ENCODE results near the gene MAPK12.
A peak's percentile ranks its signal among the peaks of the same experiment; 100 is the strongest.

The MAPK12 gene

GRCh38 chr22:50267591-50268390 is 6.3 kb upstream of the MAPK12 start:
- DNase-seq (ENCODE audit: low spot score), result peak; percentile 51

DNA sequence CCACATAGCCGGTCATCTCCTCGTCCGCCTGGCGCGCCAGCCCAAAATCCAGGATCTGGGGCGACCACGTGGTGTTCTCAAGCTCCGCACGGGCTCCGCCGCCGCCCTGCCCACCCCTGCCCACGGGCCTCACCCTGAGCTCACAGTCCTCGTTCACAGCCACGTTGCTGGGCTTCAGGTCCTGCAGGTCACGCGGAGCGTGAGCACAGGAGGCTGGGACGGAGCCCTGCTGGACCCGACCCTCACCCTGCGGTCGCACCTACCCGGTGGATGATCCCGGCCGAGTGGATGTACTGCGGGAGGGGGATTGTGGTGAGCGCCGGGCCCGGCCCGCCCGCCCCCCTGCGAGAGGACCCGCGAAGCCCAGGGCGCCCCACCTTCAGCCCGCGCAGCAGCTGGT is 5.5 kb upstream of the MAPK12 start:
- no peak for DNase-seq (ENCODE audit: low spot score)

DNA sequence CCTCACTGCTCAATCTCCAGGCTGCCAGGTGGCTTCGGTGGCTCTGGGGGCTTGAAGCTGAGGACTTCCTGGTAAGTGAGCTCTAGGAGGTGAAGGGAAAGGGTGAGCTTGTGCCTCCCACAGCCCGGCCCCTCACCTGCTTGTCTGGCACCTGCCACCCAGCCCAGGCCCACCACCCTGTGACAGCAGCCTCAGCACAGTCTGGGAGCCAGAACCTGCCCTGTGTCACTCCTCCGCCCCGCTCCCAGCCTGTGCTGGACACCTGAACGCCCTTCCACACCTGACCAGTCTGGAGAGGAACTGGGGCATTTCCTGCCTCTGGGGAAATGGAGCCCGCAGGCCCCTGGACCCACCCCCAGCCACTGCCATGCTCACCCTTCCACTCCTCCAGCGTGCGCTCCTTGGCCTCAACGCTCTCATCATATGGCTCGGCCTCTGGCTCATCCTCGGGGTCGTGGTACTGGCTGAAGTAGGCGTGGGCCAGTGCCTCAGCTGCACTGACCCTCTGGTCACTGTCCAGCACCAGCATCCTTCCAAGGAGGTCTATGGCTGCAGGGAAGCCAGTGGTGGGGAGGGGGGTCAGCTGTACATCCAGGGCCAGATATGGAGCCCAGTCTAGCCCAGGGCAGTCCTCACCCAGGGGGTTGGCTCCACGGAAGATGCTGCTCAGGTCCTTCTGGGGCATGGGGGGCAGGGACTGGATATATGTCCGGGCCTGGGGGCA is 3.6 kb upstream of the MAPK12 start:
- DNase-seq (ENCODE audit: low spot score), result no peak

DNA sequence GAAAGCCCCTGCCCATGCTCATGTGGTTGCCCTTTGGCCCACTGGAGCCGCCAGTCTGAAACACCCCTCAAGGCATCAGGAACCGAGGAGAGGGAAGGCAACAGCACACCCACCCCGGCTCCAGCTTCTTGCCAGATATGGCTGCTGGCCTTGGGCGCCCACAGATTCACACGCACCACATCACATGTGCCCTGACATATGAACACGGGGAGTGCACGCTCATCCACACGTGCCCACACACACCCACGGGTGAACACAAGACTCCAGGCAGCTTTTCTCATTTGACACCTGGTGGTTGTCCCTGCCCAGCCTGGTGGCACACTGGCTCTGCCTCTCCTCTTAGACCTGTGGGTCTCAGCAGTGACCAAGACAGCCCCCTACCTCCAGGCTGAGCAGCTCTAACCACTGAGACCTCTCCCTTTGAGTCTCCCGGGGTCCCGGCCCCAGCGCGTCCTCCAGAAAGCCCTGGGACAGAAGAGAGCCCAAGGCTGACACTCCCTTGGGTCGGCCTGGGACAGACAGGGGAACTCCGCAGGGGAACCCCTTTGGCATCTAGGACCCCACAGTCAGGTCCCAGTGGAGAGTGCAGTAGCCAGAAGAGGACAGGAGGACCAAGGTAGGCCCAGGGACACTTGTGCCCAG is 2.7 kb upstream of the MAPK12 start:
- peak; percentile 54 for DNase-seq (ENCODE audit: low spot score)

GRCh38 chr22:50262973-50263617 is 1.6 kb upstream of the MAPK12 start:
- DNase-seq (ENCODE audit: low spot score), result no peak

GRCh38 chr22:50262460-50262911 is 1.0 kb upstream of the MAPK12 start:
- DNase-seq (ENCODE audit: low spot score), result no peak

DNA sequence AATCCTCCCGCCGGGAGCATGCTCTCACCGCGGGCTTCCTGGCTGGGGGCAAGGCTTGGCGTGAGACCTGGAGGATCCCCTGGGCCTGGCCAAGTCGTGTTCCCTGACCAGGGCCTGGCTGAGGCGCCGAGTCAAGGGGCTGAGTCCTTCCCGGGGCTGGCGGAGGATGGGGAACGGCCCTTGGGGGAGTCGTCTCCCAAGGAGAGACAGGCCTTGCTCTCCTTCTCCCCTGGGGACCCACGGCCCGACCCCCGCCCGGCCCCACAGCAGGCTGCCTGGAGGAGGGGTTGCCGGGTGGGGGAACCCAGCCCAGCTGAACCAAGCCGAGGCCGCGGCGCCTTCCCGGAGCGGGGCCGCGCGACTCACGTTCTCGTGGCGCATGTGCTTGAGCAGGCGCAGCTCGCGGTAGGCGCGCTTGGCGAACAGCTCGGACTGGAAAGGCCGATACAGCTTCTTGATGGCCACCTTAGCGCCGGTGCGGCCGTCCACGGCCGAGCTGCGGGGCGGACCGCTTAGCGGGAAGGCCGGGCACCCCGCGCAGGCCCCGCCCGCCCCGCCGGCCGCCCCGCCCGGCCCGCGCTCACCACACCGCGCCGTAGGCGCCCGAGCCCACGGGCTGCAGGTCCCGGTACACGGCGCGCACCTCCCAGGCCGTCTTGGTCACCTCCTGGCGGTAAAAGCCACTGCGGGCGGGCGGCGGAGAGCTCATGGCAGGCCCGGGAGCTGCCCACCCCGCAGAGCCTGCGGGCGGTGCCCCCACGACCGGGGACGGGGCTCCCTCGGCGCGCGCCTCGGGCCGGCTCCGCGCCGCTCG is 475 bp downstream of the MAPK12 start:
- peak; percentile 69 for DNase-seq (ENCODE audit: low spot score)

DNA sequence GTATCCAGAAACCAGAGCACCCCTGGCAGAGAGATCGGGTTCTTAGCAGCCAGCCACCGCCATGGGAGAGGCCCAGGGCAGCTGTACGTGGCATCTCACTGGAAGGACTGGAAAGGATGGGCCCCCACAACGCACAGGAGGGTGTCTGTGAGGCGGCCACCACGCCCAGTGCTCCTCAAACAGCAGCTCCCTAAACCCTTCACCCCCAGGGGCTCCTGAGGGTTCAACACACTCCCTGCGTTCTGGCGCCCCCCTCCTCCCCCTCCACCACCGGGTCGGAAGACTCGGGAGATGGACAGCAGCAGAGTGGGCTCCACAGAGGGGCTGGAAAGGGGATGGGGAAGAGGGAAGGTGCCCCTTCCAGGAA is 1.1 kb downstream of the MAPK12 start:
- no peak for DNase-seq (ENCODE audit: low spot score)

DNA sequence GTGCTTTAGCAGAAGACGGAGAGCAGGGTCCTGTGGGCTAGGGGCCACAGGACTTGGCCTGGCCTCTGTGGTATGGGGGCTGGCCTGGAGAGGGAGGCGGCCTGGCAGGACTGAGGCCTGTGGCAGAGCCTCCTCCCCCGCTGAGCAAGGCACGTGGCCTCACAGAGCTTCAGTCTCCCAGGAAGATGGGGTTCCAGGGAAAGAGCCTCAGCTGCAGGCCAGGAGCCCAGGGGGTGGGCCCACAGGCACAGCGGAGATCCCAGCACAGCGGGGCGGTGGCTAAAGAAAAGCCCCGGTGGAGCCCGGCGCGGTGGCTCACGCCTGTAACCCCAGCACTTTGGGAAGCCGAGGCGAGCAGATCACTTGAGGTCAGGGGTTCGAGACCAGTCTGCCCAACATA is 2.2 kb downstream of the MAPK12 start:
- DNase-seq (ENCODE audit: low spot score), result no peak

- DNase-seq (ENCODE audit: low spot score), result no peak
Measured at GRCh38 chr22:50258361-50259292, 2.9 kb downstream of the MAPK12 start.

DNA sequence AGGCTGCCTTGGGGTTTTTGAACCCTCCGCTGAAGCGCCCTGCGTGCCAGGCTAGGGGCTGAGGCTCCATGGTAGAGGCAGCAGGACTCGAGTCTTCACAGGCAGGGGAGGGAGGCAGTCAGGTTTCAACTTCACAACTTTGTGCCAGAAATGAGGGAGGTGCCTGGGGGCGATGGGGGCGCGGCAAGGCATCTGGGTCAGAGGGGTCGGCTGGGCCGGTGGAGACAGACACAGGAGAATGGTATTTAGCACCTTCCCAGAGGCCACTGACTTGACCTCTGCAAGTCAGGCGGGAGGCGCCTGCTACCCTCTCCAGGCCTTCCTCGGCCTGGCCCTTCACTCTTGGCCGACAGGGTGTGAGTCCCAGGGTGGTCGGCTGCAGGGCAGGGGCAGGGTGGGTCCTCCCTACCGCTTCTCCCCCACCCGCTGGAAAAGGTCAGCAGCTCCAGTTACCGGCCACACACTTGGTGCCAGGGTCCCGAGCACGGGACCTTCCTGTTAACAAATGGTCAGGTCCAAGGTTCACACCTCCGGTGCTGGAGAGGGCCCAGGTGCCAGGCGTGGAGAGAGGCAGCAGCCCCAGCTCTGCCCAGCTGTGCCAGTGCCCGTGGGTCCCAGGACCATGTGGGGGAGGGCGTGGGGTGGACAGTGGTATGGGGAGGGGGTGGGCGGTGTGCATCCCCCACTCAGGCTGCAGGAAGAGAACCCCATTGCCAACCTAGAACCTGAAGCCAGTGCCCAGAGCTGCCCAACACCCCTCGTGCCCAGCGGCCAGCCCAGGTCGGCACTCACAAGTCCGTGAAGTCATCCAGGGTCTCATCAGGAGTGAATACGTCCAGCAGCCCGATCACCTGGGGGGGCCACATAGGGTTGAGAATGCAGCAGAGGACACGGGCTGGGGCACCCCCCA is 3.8 kb downstream of the MAPK12 start:
- no peak for DNase-seq (ENCODE audit: low spot score)

- DNase-seq (ENCODE audit: low spot score), result no peak
Measured at GRCh38 chr22:50257041-50257440, 4.4 kb downstream of the MAPK12 start.

DNA sequence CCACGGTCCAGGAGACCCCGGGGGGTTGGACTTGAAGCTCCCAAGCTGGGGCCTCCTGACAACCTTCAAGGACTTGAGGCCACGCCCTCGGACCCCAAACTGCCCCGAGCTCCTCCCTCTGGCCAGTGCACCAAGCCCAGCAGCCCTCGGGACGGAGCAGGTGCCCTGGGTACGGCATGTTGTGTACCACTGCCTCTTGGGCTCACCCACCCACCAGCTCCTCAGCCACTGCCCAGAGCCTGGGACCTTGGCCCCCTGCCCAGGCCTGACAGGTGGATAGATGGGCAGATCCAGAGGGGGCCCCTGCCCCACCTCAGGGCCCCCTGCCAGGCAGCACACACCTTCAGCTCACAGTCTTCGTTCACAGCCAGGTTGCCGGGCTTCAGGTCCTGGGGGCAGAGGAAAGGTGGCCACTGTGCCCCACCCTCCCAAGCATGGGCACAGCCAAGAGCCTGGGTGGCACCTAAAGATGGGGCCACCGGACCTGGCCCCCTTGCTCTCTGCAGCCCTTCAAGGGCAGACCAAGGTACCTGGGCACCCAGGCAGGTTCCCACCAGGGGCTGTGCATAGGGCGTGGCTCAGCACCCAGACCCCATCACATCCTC is 5.1 kb downstream of the MAPK12 start:
- no peak for DNase-seq (ENCODE audit: low spot score)

GRCh38 chr22:50255607-50256006 is 5.9 kb downstream of the MAPK12 start:
- no peak for DNase-seq (ENCODE audit: low spot score)

DNA sequence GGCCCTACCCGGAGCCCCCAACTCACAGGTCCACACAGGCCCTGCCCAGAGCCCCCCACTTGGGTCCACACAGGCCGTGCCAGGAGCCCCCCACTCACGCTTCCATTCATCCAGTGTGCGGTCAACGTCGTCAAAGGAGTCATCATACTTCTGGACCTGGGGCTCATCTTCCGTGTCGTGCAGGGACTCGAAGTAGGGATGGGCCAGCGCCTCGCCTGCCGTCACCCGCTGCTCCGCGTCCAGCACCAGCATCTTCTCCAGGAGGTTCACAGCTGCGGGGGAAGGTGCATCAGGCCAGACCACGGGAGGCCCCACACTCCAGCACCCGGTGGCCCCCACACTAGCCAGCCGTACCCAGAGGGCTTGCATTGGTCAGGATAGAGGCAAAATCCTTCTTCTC is 6.4 kb downstream of the MAPK12 start:
- no peak for DNase-seq (ENCODE audit: low spot score)

- DNase-seq (ENCODE audit: low spot score), result no peak
Measured at GRCh38 chr22:50253941-50254340, 7.5 kb downstream of the MAPK12 start.

DNA sequence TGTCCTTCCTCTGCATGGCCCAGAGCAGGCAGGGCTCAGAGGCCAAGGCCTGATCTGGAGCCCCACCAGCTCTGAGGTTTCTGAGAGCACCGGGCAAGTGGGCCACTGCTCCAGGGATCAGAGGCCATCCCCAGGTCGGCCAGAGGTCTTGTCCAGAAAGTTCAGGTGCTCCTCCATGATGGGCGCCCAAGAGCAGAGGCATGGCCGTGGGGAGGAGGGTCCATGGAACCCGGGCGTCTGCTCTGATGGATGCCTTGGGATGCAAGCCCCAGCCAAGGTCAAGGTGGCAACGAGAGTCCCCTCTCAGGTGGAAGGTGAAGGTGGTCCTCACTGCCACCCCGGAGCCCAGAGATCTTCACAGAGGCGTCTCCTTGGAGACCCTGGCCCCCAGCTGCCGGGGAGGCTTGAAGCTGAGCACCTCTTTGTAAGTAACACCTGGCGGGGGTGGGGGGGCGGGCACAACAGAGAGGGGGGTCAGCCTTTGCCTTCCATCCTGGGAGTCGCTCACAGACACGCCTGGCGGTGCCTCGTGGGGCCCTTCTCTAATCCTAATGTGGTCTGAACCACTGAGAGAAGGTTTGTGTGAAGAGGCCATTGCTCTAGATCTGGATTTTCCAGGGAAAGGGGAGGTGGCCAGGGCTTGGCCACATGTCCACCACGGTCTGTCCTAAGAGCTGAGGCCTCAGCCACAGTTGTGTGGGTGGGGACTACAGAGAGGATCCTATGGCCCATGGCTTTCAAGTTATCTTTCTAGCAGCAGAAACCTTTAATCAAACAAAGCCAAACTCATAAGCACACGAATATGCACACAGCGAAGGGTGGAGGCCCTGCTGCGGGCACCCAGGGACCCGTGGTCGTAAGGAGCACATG is 8.2 kb downstream of the MAPK12 start:
- no peak for DNase-seq (ENCODE audit: low spot score)
